ENCODE data around the gene ADAP2. TPM values are rescaled to one million over a fixed set of nuclear protein-coding genes. Genes with fewer than 3 reads are reported as not detected.

Gene ADAP2
- total and polyA plus RNA-seq, 8 donors, result 1.8 to 28.7 (median 8.0) TPM; not detected in 1

DNA sequence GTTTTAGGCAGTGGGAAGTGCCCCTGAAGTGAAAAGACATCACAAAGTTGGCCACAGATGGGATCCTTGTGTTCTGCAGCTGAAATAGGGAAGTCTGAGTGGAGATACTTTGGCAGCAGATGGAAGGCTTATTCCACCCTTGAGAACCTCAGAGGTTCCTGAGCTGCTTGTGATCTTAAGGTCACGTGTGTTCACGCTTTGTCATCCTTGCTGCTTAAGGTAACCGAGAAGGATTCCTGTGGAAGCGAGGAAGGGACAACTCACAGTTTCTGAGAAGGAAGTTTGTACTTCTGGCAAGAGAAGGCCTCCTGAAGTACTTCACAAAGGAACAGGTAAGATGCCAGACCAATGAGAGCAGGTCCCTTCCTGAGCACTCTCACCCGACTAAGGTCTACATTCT is 12.2 kb downstream of the ADAP2 start:
- Histone ChIP-seq H3K27ac (peak overlapping the region in 3 of 5 donors; percentile 12 to 39 (median 21)), H3K4me1 (no peaks in the 10 kb centered on the region), H3K4me3 (no peak overlapping the region), H3K9me3 (no peaks in the 10 kb centered on the region), H3K36me3 (no peaks in the 10 kb centered on the region), H3K27me3 (no peaks in the 10 kb centered on the region)
- intact Hi-C loops (cut with DNase I; ENCODE audit: low total_unique reads), result no loop called here
- no peak for DNase-seq
- TF ChIP-seq EP300 (IDR thresholded peaks at IDR 0.05) (no peak), POLR2A (IDR thresholded peaks at IDR 0.05) (no peak), POLR2AphosphoS5 (IDR thresholded peaks at IDR 0.05) (no peak)
- TF ChIP-seq, protein P1, sequence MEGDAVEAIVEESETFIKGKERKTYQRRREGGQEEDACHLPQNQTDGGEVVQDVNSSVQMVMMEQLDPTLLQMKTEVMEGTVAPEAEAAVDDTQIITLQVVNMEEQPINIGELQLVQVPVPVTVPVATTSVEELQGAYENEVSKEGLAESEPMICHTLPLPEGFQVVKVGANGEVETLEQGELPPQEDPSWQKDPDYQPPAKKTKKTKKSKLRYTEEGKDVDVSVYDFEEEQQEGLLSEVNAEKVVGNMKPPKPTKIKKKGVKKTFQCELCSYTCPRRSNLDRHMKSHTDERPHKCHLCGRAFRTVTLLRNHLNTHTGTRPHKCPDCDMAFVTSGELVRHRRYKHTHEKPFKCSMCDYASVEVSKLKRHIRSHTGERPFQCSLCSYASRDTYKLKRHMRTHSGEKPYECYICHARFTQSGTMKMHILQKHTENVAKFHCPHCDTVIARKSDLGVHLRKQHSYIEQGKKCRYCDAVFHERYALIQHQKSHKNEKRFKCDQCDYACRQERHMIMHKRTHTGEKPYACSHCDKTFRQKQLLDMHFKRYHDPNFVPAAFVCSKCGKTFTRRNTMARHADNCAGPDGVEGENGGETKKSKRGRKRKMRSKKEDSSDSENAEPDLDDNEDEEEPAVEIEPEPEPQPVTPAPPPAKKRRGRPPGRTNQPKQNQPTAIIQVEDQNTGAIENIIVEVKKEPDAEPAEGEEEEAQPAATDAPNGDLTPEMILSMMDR (IDR thresholded peaks at IDR 0.05), result no peak
- WGBS, 5 donors, result 27 to 63% (median 36%) methylated on average over 5 of the region's 5 CpGs

DNA sequence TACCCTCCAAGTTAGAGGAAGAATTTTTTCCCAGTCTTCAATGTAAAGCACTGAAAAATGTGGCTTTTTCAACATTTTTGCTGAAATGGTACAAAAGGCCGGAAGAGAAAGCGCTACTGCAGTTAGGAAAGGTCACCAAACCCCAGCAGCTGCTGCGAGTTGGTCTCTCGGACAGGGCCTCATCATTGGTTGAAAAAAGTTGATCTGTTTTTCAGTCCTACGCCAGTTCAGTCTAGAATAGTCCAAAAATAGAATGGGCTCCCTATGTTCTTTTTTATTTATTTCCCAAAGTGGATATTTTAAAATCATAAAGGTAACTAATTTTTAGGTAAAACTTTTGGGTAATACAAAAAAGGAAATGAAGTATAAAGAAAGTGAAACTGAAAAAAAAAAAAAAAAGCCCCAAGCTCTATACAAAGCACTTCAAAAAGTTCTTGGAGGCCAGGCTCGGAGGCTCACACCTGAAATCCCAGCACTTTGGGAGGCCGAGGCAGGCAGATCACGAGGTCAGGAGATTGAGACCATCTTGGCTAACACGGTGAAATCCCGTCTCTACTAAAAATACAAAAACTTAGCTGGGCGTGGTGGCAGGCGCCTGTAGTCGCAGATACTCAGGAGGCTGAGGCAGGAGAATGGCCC is 17.4 kb downstream of the ADAP2 start:
- no peaks in the 10 kb centered on the region for H3K9me3 ChIP-seq
- H3K36me3 ChIP-seq, result no peaks in the 10 kb centered on the region
- peak overlapping the region in 1 of 5 donors; percentile 55 for H3K27ac ChIP-seq
- intact Hi-C loops (cut with DNase I; ENCODE audit: low total_unique reads), result no loop called here
- H3K4me1 ChIP-seq, result no peaks in the 10 kb centered on the region
- H3K4me3 ChIP-seq, result no peak overlapping the region
- WGBS, 5 donors, result 76 to 90% (median 80%) methylated on average over 13 of the region's 13 CpGs
- peak in 1 of 2 donors; percentile 40 for DNase-seq
- TF ChIP-seq POLR2AphosphoS5 (IDR thresholded peaks at IDR 0.05), result no peak
- H3K27me3 ChIP-seq, result no peaks in the 10 kb centered on the region

DNA sequence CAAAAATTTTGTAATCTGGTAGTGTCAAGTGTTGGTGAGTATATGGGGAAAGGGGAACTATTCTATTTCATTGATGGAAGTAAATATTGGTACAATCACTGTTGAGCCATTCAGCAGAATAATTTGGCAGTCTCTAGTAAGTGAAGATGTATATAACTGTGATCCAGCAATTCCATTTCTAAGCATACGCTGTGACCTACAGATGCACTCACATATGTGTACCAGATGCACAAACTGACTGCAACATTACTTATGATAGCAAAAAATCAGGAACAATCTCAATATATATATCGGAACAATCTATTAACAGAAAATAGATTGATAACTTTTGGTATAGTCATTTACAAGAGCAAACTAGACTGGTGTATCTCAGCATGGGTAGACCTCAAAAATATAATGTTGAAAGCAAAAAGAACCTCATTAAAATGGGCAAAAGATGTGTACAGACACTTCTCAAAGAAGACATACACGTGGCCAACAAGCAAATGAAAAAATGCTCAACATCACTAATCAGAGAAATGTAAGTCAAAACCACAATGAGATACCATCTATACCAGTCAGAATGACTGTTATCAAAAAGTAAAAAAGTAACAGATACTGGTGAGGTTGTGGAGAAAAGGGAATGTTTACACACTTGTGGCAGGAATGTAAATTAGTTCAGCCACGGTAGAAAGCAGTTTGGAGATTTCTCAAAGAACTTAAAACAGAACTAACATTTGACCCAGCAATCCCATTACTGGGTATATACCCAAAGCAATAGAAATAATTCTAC is 20.7 kb downstream of the ADAP2 start:
- intact Hi-C loops (cut with DNase I; ENCODE audit: low total_unique reads), result no loop called here
- Histone ChIP-seq H3K9me3 (no peaks in the 10 kb centered on the region), H3K4me1 (no peaks in the 10 kb centered on the region), H3K36me3 (peaks cover 0 to 7% (median 0%) of the 10 kb centered on the region in 4 donors), H3K27me3 (no peaks in the 10 kb centered on the region), H3K27ac (no peak overlapping the region), H3K4me3 (no peak overlapping the region)
- no peak for DNase-seq
- TF ChIP-seq, protein P1 (IDR thresholded peaks at IDR 0.05), result no peak
- TF ChIP-seq EP300 (IDR thresholded peaks at IDR 0.05) (no peak), POLR2AphosphoS5 (IDR thresholded peaks at IDR 0.05) (no peak), POLR2A (IDR thresholded peaks at IDR 0.05) (no peak)
- 42 to 53% (median 46%) methylated on average over 4 of the region's 4 CpGs for WGBS, 5 donors

DNA sequence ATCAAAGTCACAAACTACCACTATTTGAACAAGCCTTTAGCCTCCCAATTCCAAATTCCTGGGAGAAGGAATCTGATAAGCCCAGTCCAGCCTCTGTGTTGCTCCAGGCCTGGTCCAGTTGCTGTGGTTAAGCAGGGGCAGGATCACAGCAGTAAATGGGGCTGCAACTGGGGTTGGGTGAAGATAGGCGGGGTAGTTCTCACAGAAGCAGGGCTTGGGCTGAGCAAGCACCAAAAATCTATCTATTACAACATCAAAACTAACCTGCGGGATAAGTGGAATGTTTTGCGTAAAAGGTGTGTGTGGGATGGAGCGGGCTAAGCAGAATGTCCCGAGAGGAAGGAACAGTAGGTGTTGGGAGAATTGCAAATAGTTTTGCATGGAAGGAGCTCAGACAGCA is 26.1 kb downstream of the ADAP2 start:
- 77 to 90% (median 84%) methylated on average over 5 of the region's 5 CpGs for WGBS, 5 donors
- intact Hi-C loops (cut with DNase I; ENCODE audit: low total_unique reads), result no loop called here
- no peaks in the 10 kb centered on the region for H3K27me3 ChIP-seq
- no peaks in the 10 kb centered on the region for H3K9me3 ChIP-seq
- DNase-seq, result no peak
- H3K4me1 ChIP-seq, result peaks cover 0 to 14% (median 5%) of the 10 kb centered on the region in 4 donors
- TF ChIP-seq, protein P1 (IDR thresholded peaks at IDR 0.05), result no peak
- TF ChIP-seq POLR2AphosphoS5 (IDR thresholded peaks at IDR 0.05), result no peak
- no peak for TF ChIP-seq POLR2A (IDR thresholded peaks at IDR 0.05)
- no peak for TF ChIP-seq EP300 (IDR thresholded peaks at IDR 0.05)
- H3K4me3 ChIP-seq, result no peak overlapping the region
- H3K36me3 ChIP-seq, result peaks cover 0 to 7% (median 0%) of the 10 kb centered on the region in 4 donors
- H3K27ac ChIP-seq, result no peak overlapping the region

Measured in stomach (tissue), 9 donors.